K562 treated with DMSO at 1 percent for 12 hours (cell line): ENCODE results near the gene MTREX. TPM values are rescaled to one million over a fixed set of nuclear protein-coding genes. Genes with fewer than 3 reads are reported as not detected.

ENCODE experiments used
- total RNA-seq: library from RNA; unstranded; fragments of 300-600 nt; gene quantifications from 2 replicates; pipeline ENCODE4 v1.2.3, GENCODE V29; 2022; ENCODE audit not compliant: insufficient read depth

Gene MTREX
- 19.9 and 47.5 TPM in 2 replicates for total RNA-seq

DNA sequence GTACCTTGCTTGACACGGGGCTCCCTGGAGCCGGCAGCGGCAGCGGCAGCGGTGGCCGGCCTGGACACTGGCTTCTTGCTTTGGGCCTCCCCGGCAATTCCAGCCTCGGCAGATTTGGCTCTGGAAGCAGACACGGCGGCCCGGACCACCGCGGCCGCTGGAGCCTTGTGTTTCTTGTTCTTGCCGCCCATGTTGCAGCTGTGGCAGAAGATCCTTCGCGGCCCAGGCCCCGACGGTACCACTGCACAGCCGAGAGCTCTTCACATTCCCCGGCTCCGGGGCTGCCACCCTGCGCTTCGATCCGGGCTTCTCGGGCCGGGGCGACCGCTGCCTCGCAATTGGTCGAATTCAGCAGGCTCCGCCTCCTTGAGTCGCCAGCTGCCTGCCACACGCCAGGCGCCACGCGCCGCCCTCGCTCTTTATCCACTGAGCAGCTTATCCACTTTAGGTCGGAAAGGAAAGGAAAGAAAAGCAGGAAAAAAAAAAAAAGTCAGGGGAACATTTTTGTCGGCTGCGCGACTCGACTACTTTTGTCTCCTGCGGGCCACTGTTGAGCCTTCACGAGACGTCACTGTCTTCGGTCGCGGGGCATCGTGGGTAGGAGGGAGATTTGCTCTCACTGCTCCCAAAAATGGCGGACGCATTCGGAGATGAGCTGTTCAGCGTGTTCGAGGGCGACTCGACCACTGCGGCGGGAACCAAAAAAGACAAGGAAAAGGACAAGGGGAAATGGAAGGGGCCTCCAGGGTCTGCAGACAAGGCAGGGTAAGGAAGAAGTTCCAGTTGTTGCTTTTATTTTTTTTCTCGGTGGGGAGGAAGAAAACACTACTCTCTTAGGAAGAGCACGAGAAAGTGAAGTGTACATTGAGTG is at the start of gene MTREX, which contains the start of gene DHX29:
MTREX (plus strand) TSS at position 607 of the 871 bp plus-strand sequence; CDS start at position 632, 25 bp downstream.
DHX29 (minus strand) TSS at position 312 of the 871 bp plus-strand sequence; CDS start at position 191, 121 bp downstream.

Other genes starting within 250 kb of the MTREX start
- not detected in 2 replicates for gene GZMA, start 205.3 kb upstream of the MTREX start, total RNA-seq
- 1.6 and 1.9 TPM in 2 replicates for gene GPX8, start 147.8 kb upstream of the MTREX start, total RNA-seq
- gene CDC20B, start 134.8 kb upstream of the MTREX start, total RNA-seq = not detected in 2 replicates
- gene MCIDAS, start 80.7 kb upstream of the MTREX start, total RNA-seq = 1.0 TPM in 1 of 2 replicates, not detected in the other
- 4.8 and 5.4 TPM in 2 replicates for gene CCNO, start 74.4 kb upstream of the MTREX start, total RNA-seq
- 8.5 and 20.9 TPM in 2 replicates for gene DHX29, start 295 bp upstream of the MTREX start, total RNA-seq
- gene PLPP1, start 227.0 kb downstream of the MTREX start, total RNA-seq = not detected in 2 replicates